ENCODE measurements around the gene TBX1.

TBX1 gene

GRCh38 chr22:19807914-19808872, 47.6 kb downstream of the TBX1 start:
- FAIRE-seq, result no peak

GRCh38 chr22:19808873-19809478, 48.4 kb downstream of the TBX1 start:
- DNase-seq (ENCODE audit: extremely low spot score, insufficient read length, low read depth) (no peak), FAIRE-seq (no peak)

More at GRCh38 chr22:19807914-19808872, 47.6 kb downstream of the TBX1 start:
- no peak for DNase-seq (ENCODE audit: extremely low spot score, insufficient read length, low read depth)

GRCh38 chr22:19809741-19810140, 49.2 kb downstream of the TBX1 start:
- FAIRE-seq (no peak), DNase-seq (ENCODE audit: extremely low spot score, insufficient read length, low read depth) (no peak)

GRCh38 chr22:19810381-19811201, 50.0 kb downstream of the TBX1 start:
- no peak for DNase-seq (ENCODE audit: extremely low spot score, insufficient read length, low read depth)
- FAIRE-seq, result no peak

GRCh38 chr22:19811211-19811621, 50.6 kb downstream of the TBX1 start:
- no peak for DNase-seq (ENCODE audit: extremely low spot score, insufficient read length, low read depth)
- FAIRE-seq, result no peak

GRCh38 chr22:19811811-19812771, 51.5 kb downstream of the TBX1 start:
- FAIRE-seq (no peak), DNase-seq (ENCODE audit: extremely low spot score, insufficient read length, low read depth) (no peak)

- FAIRE-seq (no peak), DNase-seq (ENCODE audit: extremely low spot score, insufficient read length, low read depth) (no peak)
Observed at GRCh38 chr22:19812910-19813309, 52.3 kb downstream of the TBX1 start.

- FAIRE-seq (no peak), DNase-seq (ENCODE audit: extremely low spot score, insufficient read length, low read depth) (no peak)
Observed at GRCh38 chr22:19814428-19814827, 53.9 kb downstream of the TBX1 start.

GRCh38 chr22:19815093-19815822, 54.7 kb downstream of the TBX1 start:
- no peak for FAIRE-seq
- DNase-seq (ENCODE audit: extremely low spot score, insufficient read length, low read depth), result no peak

GRCh38 chr22:19815823-19816290, 55.3 kb downstream of the TBX1 start:
- no peak for FAIRE-seq
- no peak for DNase-seq (ENCODE audit: extremely low spot score, insufficient read length, low read depth)

GRCh38 chr22:19816372-19817119, 56.0 kb downstream of the TBX1 start:
- no peak for DNase-seq (ENCODE audit: extremely low spot score, insufficient read length, low read depth)
- no peak for FAIRE-seq
